Gastroesophageal sphincter (tissue), 4 donors: ENCODE data around the gene TBL3. TPM values are rescaled to one million over a fixed set of nuclear protein-coding genes. Genes with fewer than 3 reads are reported as not detected.

Source experiments
- ATAC-seq: fragments of 150-250 bp; one replicate; pipeline ENCODE4 v1.9.1; 2016; ENCODE audit warnings: mild to moderate bottlenecking, moderate library complexity
- H3K27ac ChIP-seq, 4 donors: fragments of 200-600 bp; sonication (generic) in 3 of 4; 1 replicate in 3 of 4; 2 replicates in 1 of 4; pipeline ENCODE4 v1.5.1; 2016 to 2019
- H3K27me3 ChIP-seq: fragments of 200-600 bp; sonication (generic); one replicate; pipeline ENCODE4 v1.5.1; 2019
- H3K36me3 ChIP-seq, 2 donors: fragments of 200-600 bp; sonication (generic); one replicate each; pipeline ENCODE4 v1.5.1; 2019; ENCODE audit warnings: control low read depth in 1 of 2
- H3K4me1 ChIP-seq, 3 donors: fragments of 200-600 bp; sonication (generic); 1 replicate in 2 of 3; 2 replicates in 1 of 3; pipeline ENCODE4 v1.5.1; 2016 to 2019; ENCODE audit warnings: control low read depth in 2 of 3
- H3K4me3 ChIP-seq, 2 donors: fragments of 200-600 bp; sonication (generic); one replicate each; pipeline ENCODE4 v1.5.1; 2019; ENCODE audit warnings: mild to moderate bottlenecking in 1 of 2, moderate library complexity in 1 of 2
- H3K9me3 ChIP-seq, 3 donors: fragments of 200-600 bp; sonication (generic); one replicate each; pipeline ENCODE4 v1.5.1; 2017 to 2019; ENCODE audit warnings: control low read depth in 2 of 3
- EP300 ChIP-seq: sonication (generic); formaldehyde crosslinking; IDR thresholded peaks from one replicate; pipeline ENCODE4 v1.6.1; 2017; ENCODE audit warnings: antibody characterized with exemption, mild to moderate bottlenecking
- POLR2A ChIP-seq, 2 donors: fragments of 450-650 bp; IDR thresholded peaks; one replicate each; pipeline ENCODE4 v1.6.1; 2017; ENCODE audit warnings: antibody characterized with exemption in 2 of 2, mild to moderate bottlenecking in 2 of 2, moderate library complexity in 1 of 2
- POLR2AphosphoS5 ChIP-seq: sonication (generic); formaldehyde crosslinking; IDR thresholded peaks from one replicate; pipeline ENCODE4 v1.6.1; 2017; ENCODE audit warnings: antibody characterized with exemption
- WGBS, 2 donors: methylation state at CpG; one replicate each; pipeline ENCODE4 v1.1.5; 2018; ENCODE audit warnings: low coverage in 1 of 2; 5-methylcytosine and 5-hydroxymethylcytosine counted together
- total RNA-seq, 4 donors: library from RNA; depleted of rRNA; stranded (reverse); fragments of >200 nt; gene quantifications; one replicate each; pipeline ENCODE4 v1.1.0, GENCODE V29; 2016
- TF ChIP-seq, protein P1 (sequence below), 4 experiments: fragments of 200-600 bp in 2 of 4; fragments of 450-650 bp in 2 of 4; sonication (generic) in 1 of 4; IDR thresholded peaks; one replicate each; pipeline ENCODE4 v1.5.1; 2017 to 2019; ENCODE audit warnings: antibody characterized with exemption in 4 of 4, mild to moderate bottlenecking in 2 of 4, moderate library complexity in 2 of 4

Gene TBL3
- total RNA-seq, 4 donors from 2014 or later: 26.7 to 38.6 (median 33.2) TPM

- no peak overlapping the region for H3K27ac ChIP-seq
- peaks cover 0 to 49% (median 25%) of the 10 kb centered on the region in 3 donors for H3K4me1 ChIP-seq
- TF ChIP-seq EP300: no peak
- TF ChIP-seq, protein P1, sequence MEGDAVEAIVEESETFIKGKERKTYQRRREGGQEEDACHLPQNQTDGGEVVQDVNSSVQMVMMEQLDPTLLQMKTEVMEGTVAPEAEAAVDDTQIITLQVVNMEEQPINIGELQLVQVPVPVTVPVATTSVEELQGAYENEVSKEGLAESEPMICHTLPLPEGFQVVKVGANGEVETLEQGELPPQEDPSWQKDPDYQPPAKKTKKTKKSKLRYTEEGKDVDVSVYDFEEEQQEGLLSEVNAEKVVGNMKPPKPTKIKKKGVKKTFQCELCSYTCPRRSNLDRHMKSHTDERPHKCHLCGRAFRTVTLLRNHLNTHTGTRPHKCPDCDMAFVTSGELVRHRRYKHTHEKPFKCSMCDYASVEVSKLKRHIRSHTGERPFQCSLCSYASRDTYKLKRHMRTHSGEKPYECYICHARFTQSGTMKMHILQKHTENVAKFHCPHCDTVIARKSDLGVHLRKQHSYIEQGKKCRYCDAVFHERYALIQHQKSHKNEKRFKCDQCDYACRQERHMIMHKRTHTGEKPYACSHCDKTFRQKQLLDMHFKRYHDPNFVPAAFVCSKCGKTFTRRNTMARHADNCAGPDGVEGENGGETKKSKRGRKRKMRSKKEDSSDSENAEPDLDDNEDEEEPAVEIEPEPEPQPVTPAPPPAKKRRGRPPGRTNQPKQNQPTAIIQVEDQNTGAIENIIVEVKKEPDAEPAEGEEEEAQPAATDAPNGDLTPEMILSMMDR (IDR thresholded peaks at IDR 0.05): no peak
- TF ChIP-seq POLR2A (IDR thresholded peaks at IDR 0.05): no peak
- TF ChIP-seq POLR2AphosphoS5: no peak
- no peaks in the 10 kb centered on the region for H3K9me3 ChIP-seq
- H3K27me3 ChIP-seq: no peaks in the 10 kb centered on the region
- ATAC-seq: no peak
- no peaks in the 10 kb centered on the region for H3K36me3 ChIP-seq
- no peak overlapping the region for H3K4me3 ChIP-seq
- WGBS, 2 donors: 60 to 78% methylated on average over 1 to 8 of the region's 41 CpGs
Measured at GRCh38 chr16:1968146-1968953, 3.5 kb upstream of the TBL3 start.

GRCh38 chr16:1972490-1972877 is 631 bp downstream of the TBL3 start:
- Histone ChIP-seq H3K4me3 (peak overlapping the region; percentile 73 to 99), H3K4me1 (peaks cover 0 to 35% (median 21%) of the 10 kb centered on the region in 3 donors), H3K9me3 (no peaks in the 10 kb centered on the region), H3K27ac (peak overlapping the region in 3 of 4 donors; percentile 88 to 97 (median 95)), H3K36me3 (peaks cover 0 to 40% of the 10 kb centered on the region in 2 donors), H3K27me3 (peaks cover 37% of the 10 kb centered on the region)
- no peak for TF ChIP-seq EP300
- TF ChIP-seq POLR2AphosphoS5: no peak
- TF ChIP-seq, protein P1 (IDR thresholded peaks at IDR 0.05): no peak
- no peak for TF ChIP-seq POLR2A (IDR thresholded peaks at IDR 0.05)
- ATAC-seq: no peak
- whole genome bisulfite sequencing, 2 donors: 0% methylated on average over 5 to 13 of the region's 22 CpGs

GRCh38 chr16:1973461-1974156 is 1.8 kb downstream of the TBL3 start:
- peaks cover 48% of the 10 kb centered on the region for H3K27me3 ChIP-seq
- peaks cover 0 to 35% (median 21%) of the 10 kb centered on the region in 3 donors for H3K4me1 ChIP-seq
- TF ChIP-seq POLR2AphosphoS5: no peak
- TF ChIP-seq, protein P1 (IDR thresholded peaks at IDR 0.05): no peak
- no peak for TF ChIP-seq EP300
- TF ChIP-seq POLR2A (IDR thresholded peaks at IDR 0.05): no peak
- ATAC-seq: no peak
- WGBS, 2 donors: 48 to 73% methylated on average over 3 of the region's 16 CpGs
- peaks cover 0 to 51% of the 10 kb centered on the region in 2 donors for H3K36me3 ChIP-seq
- no peak overlapping the region for H3K27ac ChIP-seq
- peak overlapping the region in 1 of 2 donors; percentile 99 for H3K4me3 ChIP-seq
- no peaks in the 10 kb centered on the region for H3K9me3 ChIP-seq

GRCh38 chr16:1974157-1975070 is 2.6 kb downstream of the TBL3 start:
- peaks cover 56% of the 10 kb centered on the region for H3K27me3 ChIP-seq
- 88% methylated on average over 5 of the region's 42 CpGs; no CpG with 5 or more reads in 1 of the 2 donors for WGBS, 2 donors
- H3K36me3 ChIP-seq: peaks cover 0 to 56% of the 10 kb centered on the region in 2 donors
- no peak for TF ChIP-seq EP300
- TF ChIP-seq POLR2A (IDR thresholded peaks at IDR 0.05): no peak
- TF ChIP-seq, protein P1 (IDR thresholded peaks at IDR 0.05): no peak
- no peak for TF ChIP-seq POLR2AphosphoS5
- no peak overlapping the region for H3K4me3 ChIP-seq
- no peaks in the 10 kb centered on the region for H3K9me3 ChIP-seq
- H3K4me1 ChIP-seq: peaks cover 0 to 43% (median 21%) of the 10 kb centered on the region in 3 donors
- ATAC-seq: no peak
- H3K27ac ChIP-seq: no peak overlapping the region
